ENCODE results near the gene GNG8. TPM values are rescaled to one million over a fixed set of nuclear protein-coding genes. Genes with fewer than 3 reads are reported as not detected.
A peak's percentile ranks its signal among the peaks of the same experiment; 100 is the strongest.
"Not testable (repeated sequence)": the region's sequence is repeated elsewhere in the genome, so short reads cannot be mapped to it uniquely, and the experiment has no call there.

GNG8 gene
- total RNA-seq, 1 donor from 2014 or later: 38.2 TPM

DNA sequence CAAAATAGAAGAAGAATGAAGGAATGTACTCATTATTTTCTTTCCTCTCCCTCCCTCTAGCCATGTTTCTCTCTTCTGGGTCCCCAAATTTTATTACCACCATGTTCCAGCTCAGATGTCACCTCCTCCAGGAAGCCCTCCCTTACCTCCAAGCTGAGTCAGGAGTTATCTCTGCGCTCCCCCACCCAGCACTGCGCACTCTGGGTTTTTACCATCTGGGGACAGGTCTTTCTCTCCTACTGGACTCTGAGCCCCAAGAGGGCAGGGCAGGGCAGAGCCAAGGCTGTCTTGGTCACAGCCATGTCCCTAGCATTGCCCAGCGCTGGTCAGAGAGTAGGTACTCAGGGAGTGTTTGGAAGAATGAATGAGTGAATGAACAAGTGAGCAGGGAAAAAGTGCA lies 2.9 kb downstream of the GNG8 start:
- Mint-ChIP-seq H3K27ac (peak overlapping the region; percentile 64), H3K36me3 (ENCODE audit: low read depth) (peaks cover 2% of the 10 kb centered on the region), H3K4me1 (peaks cover 33% of the 10 kb centered on the region), H3K9me3 (no peaks in the 10 kb centered on the region), H3K4me3 (peak overlapping the region; percentile 72), H3K27me3 (no peaks in the 10 kb centered on the region)
- ATAC-seq (ENCODE audit: low read depth) (no peak), DNase-seq (no peak)
- intact Hi-C loops (cut with micrococcal nuclease): no loop called here
- POLR2A ChIA-PET: interaction anchor here (0.5 to 8.6 kb wide), 4 partner anchors 8 to 48 kb away, joined by 3 to 99 read pairs (median 5); partner anchors contain the start of gene PTGIR
- CTCF ChIA-PET: interaction anchor here (1.1 to 2.2 kb wide), 4 partner anchors 13 to 29 kb away, joined by 4 to 9 read pairs (median 5); partner anchors contain the start of gene DACT3
- TF ChIP-seq, protein P1, sequence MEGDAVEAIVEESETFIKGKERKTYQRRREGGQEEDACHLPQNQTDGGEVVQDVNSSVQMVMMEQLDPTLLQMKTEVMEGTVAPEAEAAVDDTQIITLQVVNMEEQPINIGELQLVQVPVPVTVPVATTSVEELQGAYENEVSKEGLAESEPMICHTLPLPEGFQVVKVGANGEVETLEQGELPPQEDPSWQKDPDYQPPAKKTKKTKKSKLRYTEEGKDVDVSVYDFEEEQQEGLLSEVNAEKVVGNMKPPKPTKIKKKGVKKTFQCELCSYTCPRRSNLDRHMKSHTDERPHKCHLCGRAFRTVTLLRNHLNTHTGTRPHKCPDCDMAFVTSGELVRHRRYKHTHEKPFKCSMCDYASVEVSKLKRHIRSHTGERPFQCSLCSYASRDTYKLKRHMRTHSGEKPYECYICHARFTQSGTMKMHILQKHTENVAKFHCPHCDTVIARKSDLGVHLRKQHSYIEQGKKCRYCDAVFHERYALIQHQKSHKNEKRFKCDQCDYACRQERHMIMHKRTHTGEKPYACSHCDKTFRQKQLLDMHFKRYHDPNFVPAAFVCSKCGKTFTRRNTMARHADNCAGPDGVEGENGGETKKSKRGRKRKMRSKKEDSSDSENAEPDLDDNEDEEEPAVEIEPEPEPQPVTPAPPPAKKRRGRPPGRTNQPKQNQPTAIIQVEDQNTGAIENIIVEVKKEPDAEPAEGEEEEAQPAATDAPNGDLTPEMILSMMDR (IDR thresholded peaks at IDR 0.05): no peak

DNA sequence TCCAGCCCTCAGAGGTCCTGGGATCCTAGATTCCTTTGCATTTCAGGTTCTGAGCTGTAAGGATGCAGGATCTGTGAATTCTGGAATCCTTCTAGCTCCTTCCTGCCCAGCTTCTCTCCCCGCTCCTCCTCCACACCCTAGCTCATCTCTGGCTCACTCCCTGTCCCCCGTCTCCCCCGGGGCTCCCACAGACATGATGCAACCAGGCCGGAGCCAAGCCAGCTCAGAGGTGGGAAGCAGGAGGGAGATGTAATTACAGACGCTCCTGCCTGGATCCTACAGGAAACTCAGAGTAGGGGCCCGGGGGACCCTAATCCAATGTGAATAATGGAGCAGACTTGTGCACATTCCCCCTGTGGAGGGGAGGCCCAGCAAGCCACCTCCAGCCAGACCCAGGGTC lies 4.5 kb downstream of the GNG8 start:
- no peaks in the 10 kb centered on the region for H3K9me3 Mint-ChIP-seq
- TF ChIP-seq, protein P1 (IDR thresholded peaks at IDR 0.05): no peak
- H3K36me3 Mint-ChIP-seq (ENCODE audit: low read depth): peaks cover 2% of the 10 kb centered on the region
- intact Hi-C loops (cut with micrococcal nuclease): no loop called here
- H3K4me1 Mint-ChIP-seq: peaks cover 38% of the 10 kb centered on the region
- no peak for ATAC-seq (ENCODE audit: low read depth)
- no peak overlapping the region for H3K4me3 Mint-ChIP-seq
- H3K27ac Mint-ChIP-seq: no peak overlapping the region
- H3K27me3 Mint-ChIP-seq: no peaks in the 10 kb centered on the region
- ChIA-PET CTCF (interaction anchor here (1.1 kb wide), 1 partner anchor 31 kb away, joined by 4 read pairs; no protein-coding TSS in a partner anchor), POLR2A (interaction anchor here (0.6 to 8.6 kb wide), 3 partner anchors 13 to 224 kb away, joined by 3 to 99 read pairs (median 3); no protein-coding TSS in a partner anchor)
- DNase-seq: no peak

DNA sequence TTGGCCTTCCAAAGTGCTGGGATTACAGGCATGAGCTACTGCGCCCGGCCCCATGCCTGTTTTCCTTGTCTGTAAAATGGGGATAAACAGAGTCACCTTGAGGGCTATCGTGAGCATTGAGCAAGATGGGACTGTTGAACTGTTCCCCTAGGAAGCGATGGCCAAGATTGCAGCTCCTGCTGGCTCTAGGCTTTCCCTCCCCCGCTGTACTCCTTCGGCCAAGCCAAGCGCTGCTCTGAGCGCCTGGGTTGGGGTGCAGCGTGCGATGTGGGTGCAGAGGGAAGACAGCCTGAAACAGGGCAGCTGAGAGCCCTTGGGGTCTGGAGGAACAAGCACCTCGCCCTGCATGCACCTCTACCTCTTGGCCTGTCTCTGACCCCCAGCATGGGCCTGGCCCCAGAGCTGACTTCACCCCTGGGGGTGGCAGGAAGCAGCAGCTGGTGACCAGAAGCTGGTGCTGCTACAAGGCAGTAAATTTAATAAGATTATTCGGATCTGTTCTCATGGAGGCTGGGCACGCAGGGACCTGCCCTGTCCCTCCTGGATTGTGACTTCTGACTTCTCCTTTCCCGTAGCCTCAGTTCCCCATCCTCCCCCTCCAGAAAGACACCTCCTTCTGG lies 5.3 kb downstream of the GNG8 start:
- H3K27me3 Mint-ChIP-seq: no peaks in the 10 kb centered on the region
- TF ChIP-seq, protein P1 (IDR thresholded peaks at IDR 0.05): no peak
- no peak for DNase-seq
- POLR2A ChIA-PET: interaction anchor here (0.7 to 8.6 kb wide), 3 partner anchors 12 to 30 kb away, joined by 3 to 99 read pairs (median 3); partner anchors contain the start of gene CALM3
- H3K4me1 Mint-ChIP-seq: peaks cover 42% of the 10 kb centered on the region
- CTCF ChIA-PET: interaction anchor here (1.1 kb wide), 1 partner anchor 31 kb away, joined by 4 read pairs; no protein-coding TSS in a partner anchor
- intact Hi-C loops (cut with micrococcal nuclease): no loop called here
- H3K9me3 Mint-ChIP-seq: no peaks in the 10 kb centered on the region
- H3K4me3 Mint-ChIP-seq: no peak overlapping the region
- peaks cover 2% of the 10 kb centered on the region for H3K36me3 Mint-ChIP-seq (ENCODE audit: low read depth)
- ATAC-seq (ENCODE audit: low read depth): no peak
- no peak overlapping the region for H3K27ac Mint-ChIP-seq

DNA sequence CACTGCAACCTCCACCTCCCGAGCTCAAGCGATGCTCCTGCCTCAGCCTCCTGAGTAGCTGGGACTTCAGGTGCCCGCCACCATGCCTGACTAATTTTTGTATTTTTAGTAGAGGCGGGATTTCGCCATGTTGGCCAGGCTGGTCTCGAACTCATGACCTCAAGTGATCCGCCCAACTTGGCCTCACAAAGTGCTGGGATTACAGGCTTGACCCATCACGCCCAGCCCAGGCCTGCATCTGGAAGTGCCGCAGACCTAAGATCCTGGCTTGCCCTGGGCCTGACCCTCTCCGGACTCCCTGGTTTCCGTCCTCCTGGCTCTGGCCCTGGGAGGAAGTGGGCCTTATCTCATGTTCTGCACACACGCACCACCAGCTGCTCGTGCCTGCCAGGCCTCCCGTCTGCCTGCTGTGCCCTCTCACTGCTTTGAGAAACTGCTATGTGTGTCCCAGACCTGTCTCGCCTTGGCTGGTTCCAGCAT lies 6.4 kb downstream of the GNG8 start:
- peaks cover 46% of the 10 kb centered on the region for H3K4me1 Mint-ChIP-seq
- peaks cover 4% of the 10 kb centered on the region for H3K36me3 Mint-ChIP-seq (ENCODE audit: low read depth)
- POLR2A ChIA-PET: interaction anchor here (0.6 to 8.6 kb wide), 5 partner anchors 11 to 85 kb away, joined by 3 to 99 read pairs (median 3); partner anchors contain the start of gene DACT3
- H3K9me3 Mint-ChIP-seq: no peaks in the 10 kb centered on the region
- intact Hi-C loops (cut with micrococcal nuclease): no loop called here
- no peak for ATAC-seq (ENCODE audit: low read depth)
- H3K27me3 Mint-ChIP-seq: no peaks in the 10 kb centered on the region
- CTCF ChIA-PET: interaction anchor here (1.2 kb wide), 1 partner anchor 32 kb away, joined by 3 read pairs; no protein-coding TSS in a partner anchor
- H3K4me3 Mint-ChIP-seq: no peak overlapping the region
- no peak overlapping the region for H3K27ac Mint-ChIP-seq
- no peak for DNase-seq
- TF ChIP-seq, protein P1 (IDR thresholded peaks at IDR 0.05): no peak

DNA sequence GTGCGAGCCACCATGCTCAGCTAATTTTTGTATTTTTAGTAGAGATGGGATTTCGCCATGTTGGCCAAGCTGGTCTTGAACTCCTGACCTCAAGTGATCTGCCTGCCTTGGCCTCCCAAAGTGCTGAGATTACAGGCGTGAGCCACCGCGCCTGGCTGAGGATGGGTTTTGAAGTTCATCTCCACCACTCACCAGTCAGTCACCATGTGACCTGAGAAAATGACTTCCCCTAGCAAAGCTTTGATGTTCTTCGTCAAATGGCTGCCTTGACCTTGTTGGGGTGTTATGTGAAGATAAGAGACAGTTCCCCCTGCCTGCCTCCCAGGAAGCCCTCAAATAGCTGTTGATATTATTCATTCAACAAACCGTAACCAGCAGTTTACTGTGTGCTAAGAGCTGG lies 7.0 kb downstream of the GNG8 start:
- ChIA-PET POLR2A (interaction anchor here (0.9 to 8.6 kb wide), 3 partner anchors 10 to 32 kb away, joined by 3 to 99 read pairs (median 4); partner anchors contain the start of gene DACT3), CTCF (interaction anchor here (0.6 to 1.2 kb wide), 2 partner anchors 33 to 140 kb away, joined by 3 read pairs; no protein-coding TSS in a partner anchor)
- H3K9me3 Mint-ChIP-seq; ATAC-seq (ENCODE audit: low read depth); H3K27me3 Mint-ChIP-seq; H3K27ac Mint-ChIP-seq; DNase-seq; H3K4me3 Mint-ChIP-seq; H3K36me3 Mint-ChIP-seq (ENCODE audit: low read depth); intact Hi-C loops (cut with micrococcal nuclease): not testable (repeated sequence)
- peaks cover 47% of the 10 kb centered on the region for H3K4me1 Mint-ChIP-seq

Data from activated B cell treated with CpG ODN at 0.5 μM for 24 hours (primary cell).